Measurements from ENCODE around the gene PDE1A.

DNA sequence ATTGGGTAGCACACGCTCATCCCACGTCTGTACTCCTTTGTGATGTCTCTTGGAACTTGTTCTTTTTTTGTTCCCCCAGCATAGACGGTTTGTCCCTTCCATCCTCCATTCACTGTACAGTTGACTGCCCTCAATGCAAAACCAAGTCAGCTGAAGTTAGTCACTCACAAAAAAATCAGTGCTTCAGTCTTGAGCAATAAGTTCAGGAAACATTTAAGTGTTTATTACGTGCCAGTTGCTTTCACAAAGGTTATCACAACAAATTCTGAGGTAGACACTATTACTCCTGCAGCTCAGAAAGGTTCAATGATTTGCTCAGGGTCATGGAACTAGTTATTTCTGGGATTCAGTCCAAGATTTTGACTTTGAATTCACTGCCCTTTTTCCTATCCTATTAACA lies 102.2 kb downstream of the PDE1A start:
- TF ChIP-seq, protein P1, sequence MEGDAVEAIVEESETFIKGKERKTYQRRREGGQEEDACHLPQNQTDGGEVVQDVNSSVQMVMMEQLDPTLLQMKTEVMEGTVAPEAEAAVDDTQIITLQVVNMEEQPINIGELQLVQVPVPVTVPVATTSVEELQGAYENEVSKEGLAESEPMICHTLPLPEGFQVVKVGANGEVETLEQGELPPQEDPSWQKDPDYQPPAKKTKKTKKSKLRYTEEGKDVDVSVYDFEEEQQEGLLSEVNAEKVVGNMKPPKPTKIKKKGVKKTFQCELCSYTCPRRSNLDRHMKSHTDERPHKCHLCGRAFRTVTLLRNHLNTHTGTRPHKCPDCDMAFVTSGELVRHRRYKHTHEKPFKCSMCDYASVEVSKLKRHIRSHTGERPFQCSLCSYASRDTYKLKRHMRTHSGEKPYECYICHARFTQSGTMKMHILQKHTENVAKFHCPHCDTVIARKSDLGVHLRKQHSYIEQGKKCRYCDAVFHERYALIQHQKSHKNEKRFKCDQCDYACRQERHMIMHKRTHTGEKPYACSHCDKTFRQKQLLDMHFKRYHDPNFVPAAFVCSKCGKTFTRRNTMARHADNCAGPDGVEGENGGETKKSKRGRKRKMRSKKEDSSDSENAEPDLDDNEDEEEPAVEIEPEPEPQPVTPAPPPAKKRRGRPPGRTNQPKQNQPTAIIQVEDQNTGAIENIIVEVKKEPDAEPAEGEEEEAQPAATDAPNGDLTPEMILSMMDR (conservative IDR thresholded peaks at IDR 0.05; ENCODE audit: low read depth, low read length) = no peak
- TF ChIP-seq EZH2 (IDR thresholded peaks at IDR 0.05; ENCODE audit: borderline replicate concordance, low read depth, low read length, poor library complexity, severe bottlenecking) = no peak
